ENCODE data around the gene FANCM. TPM values are rescaled to one million over a fixed set of nuclear protein-coding genes. Genes with fewer than 3 reads are reported as not detected.

Gene FANCM
- total RNA-seq, 1 donor from 2014 or later = 9.9 TPM

DNA sequence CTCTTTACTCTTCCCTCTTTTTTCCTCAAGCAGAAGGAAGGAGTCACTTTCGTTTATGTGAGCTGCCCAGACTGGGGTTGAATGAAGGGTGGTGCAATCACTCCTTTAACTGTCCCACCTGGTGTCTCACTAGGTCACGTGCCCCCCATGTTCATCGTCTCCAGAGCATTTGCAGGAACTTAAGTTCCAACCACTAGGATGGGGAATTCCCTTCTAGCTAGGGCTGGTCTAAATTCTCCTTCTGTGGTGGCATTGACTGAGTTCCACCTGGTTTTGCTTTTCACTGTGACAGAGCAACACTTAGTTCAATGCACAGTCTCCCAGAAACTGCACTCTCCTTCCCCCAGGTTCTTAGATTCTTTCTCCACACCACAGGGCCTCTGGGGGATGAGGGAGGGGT is 9.5 kb downstream of the FANCM start:
- Mint-ChIP-seq H3K4me1 (no peaks in the 10 kb centered on the region), H3K4me3 (no peak overlapping the region), H3K36me3 (peaks cover 8% of the 10 kb centered on the region), H3K27me3 (ENCODE audit: low read depth) (no peaks in the 10 kb centered on the region), H3K9me3 (no peaks in the 10 kb centered on the region), H3K27ac (no peak overlapping the region)
- no peak for DNase-seq (ENCODE audit: low spot score in 2 of 2, unreplicated experiment in 2 of 2)
- TF ChIP-seq, protein P1, sequence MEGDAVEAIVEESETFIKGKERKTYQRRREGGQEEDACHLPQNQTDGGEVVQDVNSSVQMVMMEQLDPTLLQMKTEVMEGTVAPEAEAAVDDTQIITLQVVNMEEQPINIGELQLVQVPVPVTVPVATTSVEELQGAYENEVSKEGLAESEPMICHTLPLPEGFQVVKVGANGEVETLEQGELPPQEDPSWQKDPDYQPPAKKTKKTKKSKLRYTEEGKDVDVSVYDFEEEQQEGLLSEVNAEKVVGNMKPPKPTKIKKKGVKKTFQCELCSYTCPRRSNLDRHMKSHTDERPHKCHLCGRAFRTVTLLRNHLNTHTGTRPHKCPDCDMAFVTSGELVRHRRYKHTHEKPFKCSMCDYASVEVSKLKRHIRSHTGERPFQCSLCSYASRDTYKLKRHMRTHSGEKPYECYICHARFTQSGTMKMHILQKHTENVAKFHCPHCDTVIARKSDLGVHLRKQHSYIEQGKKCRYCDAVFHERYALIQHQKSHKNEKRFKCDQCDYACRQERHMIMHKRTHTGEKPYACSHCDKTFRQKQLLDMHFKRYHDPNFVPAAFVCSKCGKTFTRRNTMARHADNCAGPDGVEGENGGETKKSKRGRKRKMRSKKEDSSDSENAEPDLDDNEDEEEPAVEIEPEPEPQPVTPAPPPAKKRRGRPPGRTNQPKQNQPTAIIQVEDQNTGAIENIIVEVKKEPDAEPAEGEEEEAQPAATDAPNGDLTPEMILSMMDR (IDR thresholded peaks at IDR 0.05; ENCODE audit: unreplicated experiment) = no peak

DNA sequence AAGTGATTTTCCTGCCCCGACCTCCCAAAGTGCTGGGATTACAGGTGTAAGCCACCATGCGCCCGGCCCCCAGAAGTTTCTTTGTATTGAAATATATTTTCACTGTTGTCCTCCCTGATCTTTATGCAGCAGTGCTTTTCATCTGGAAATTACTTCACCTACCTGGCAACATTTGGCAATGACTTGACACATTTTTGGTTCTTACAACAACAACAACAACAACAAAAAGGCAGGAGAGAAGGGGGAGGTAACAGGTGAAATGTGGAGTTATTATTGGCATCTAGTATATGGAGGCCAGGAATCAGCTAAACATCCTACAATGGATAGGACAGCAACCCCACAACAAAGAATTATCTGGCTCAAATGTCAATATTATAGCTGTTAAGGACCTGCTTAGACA is 13.9 kb downstream of the FANCM start:
- TF ChIP-seq, protein P1 (IDR thresholded peaks at IDR 0.05; ENCODE audit: unreplicated experiment) = no peak
- Mint-ChIP-seq H3K9me3 (no peaks in the 10 kb centered on the region), H3K4me3 (no peak overlapping the region), H3K27me3 (ENCODE audit: low read depth) (no peaks in the 10 kb centered on the region), H3K27ac (no peak overlapping the region), H3K36me3 (peaks cover 7% of the 10 kb centered on the region), H3K4me1 (no peaks in the 10 kb centered on the region)
- DNase-seq (ENCODE audit: low spot score in 2 of 2, unreplicated experiment in 2 of 2) = no peak

DNA sequence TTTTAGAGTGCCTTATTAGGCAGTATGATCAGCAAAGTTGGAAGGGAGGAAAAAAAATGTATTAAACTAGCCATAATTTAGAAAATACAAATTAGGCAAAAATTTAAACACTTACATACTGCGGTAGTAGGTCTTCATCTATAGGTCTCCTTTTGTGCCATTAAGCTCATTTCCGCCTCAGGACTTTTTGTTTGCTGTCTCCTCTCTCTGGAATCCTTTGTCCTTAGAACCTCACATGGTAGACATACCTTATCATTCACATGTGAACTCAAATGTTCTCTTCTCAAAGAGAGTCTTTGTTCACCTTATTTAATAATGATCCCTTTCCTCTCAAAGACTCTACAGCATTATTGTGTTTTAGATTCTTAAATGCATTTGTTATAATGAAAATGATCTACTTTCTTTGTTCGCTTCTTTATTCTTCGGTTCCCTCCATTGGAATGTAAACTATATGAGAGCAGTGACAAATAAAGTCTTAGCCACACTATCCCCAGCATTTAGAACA is 14.7 kb downstream of the FANCM start:
- Mint-ChIP-seq H3K36me3 (peaks cover 2% of the 10 kb centered on the region), H3K27ac (no peak overlapping the region), H3K9me3 (no peaks in the 10 kb centered on the region)

DNA sequence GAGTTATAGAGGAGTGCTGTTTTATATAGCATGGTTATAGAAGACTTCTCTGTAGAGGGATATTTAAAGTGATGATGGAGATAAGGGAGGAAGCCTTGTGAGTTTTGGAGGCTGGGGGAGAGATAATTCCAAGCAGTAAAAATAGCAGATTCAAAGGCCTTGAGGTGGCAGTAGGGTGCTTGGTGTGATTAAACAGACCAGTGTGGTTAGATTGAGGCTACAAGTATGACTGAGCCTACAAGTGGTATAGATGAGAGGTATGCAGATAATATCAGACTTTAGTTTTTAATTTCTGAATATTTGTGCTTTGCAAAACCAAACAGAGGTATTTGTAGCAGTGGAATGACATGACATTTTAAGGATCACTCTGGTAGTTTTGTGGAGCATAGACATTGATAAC is 20.3 kb downstream of the FANCM start:
- TF ChIP-seq, protein P1 (IDR thresholded peaks at IDR 0.05; ENCODE audit: unreplicated experiment) = no peak
- Mint-ChIP-seq H3K4me3 (no peak overlapping the region), H3K27me3 (ENCODE audit: low read depth) (no peaks in the 10 kb centered on the region), H3K9me3 (no peaks in the 10 kb centered on the region), H3K4me1 (no peaks in the 10 kb centered on the region), H3K36me3 (peaks cover 2% of the 10 kb centered on the region), H3K27ac (no peak overlapping the region)
- no peak for DNase-seq (ENCODE audit: low spot score in 2 of 2, unreplicated experiment in 2 of 2)

More for the DNA sequence above, 14.7 kb downstream of the FANCM start:
- Mint-ChIP-seq H3K4me3 (no peak overlapping the region), H3K27me3 (ENCODE audit: low read depth) (no peaks in the 10 kb centered on the region), H3K4me1 (no peaks in the 10 kb centered on the region)
- no peak for DNase-seq (ENCODE audit: low spot score in 2 of 2, unreplicated experiment in 2 of 2)
- TF ChIP-seq, protein P1 (IDR thresholded peaks at IDR 0.05; ENCODE audit: unreplicated experiment) = no peak

DNA sequence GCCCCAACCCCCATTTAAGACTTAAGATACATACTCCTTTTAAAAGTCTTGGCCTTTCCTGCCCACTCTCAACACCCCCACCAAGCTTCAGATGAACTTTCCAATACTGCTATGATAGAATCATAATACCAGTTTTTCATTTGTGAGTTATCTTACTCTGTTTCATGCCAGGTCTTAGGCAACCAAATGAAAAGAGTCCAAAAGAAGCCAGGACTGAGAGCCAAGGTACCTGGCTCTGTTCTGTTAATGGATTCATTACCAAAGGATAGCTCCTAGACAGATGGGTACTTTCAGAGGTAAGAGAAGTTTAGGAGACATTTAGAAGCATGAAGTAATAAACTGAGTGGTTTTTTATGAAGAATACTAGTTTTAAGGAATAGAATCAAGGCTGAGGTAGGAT is 34.2 kb downstream of the FANCM start:
- Mint-ChIP-seq H3K4me1 (no peaks in the 10 kb centered on the region), H3K4me3 (no peak overlapping the region), H3K27ac (no peak overlapping the region), H3K36me3 (peaks cover 2% of the 10 kb centered on the region), H3K27me3 (ENCODE audit: low read depth) (no peaks in the 10 kb centered on the region), H3K9me3 (no peaks in the 10 kb centered on the region)
- DNase-seq (ENCODE audit: low spot score in 2 of 2, unreplicated experiment in 2 of 2) = no peak
- TF ChIP-seq, protein P1 (IDR thresholded peaks at IDR 0.05; ENCODE audit: unreplicated experiment) = no peak

DNA sequence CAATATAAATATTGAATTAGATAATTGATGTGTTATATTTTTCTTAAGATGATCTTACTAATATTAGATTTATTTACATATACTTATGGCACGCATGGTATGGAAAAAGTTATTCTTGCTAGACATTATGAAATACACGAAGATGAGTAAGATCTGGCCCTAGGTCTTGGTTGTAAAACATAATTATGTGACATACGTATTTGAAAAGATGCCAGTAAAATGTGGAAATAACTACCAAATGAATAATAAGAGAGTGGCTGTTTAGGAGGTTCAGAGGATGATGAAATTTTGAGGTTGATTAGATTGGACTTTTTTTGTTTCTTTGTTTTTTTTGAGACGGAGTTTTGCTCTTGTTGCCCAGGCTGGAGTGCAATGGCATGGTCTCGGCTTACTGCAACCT is 41.3 kb downstream of the FANCM start:
- TF ChIP-seq, protein P1 (IDR thresholded peaks at IDR 0.05; ENCODE audit: unreplicated experiment) = no peak
- Mint-ChIP-seq H3K27me3 (ENCODE audit: low read depth) (no peaks in the 10 kb centered on the region), H3K4me3 (no peak overlapping the region), H3K27ac (no peak overlapping the region), H3K4me1 (peaks cover 1% of the 10 kb centered on the region), H3K36me3 (no peaks in the 10 kb centered on the region), H3K9me3 (no peaks in the 10 kb centered on the region)
- DNase-seq (ENCODE audit: low spot score in 2 of 2, unreplicated experiment in 2 of 2) = no peak

Data from mesothelial cell of epicardium (in vitro differentiated cells).